Measurements from ENCODE around the gene MT1G.

MT1G gene

DNA sequence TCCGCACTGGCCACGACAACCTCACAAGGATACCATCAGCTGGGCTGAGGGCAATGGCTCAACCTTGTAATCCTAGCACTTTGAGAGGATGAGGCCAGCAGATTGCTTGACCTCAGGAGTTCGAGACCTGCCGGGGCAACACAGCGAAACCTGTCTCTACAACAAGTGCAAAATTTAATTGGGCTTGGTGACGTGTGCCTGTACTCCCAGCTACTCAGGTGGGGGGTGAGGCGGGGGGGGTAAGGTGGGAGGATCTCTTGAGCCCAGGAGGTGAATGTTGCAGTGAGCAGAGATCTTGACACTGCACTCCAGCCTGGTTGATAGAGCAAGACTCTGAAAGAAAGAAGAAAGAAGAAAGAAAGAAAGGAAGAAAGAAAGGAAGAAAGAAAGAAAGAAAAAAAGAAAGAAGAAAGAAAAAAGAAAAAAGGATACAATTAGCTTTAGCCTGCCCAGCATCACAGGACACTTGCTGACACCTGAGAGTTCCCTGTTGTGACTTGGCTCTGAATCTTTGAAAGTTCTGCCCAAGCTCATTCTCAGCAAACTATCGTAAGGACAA lies 47.4 kb downstream of the MT1G start:
- Mint-ChIP-seq H3K4me1 (peaks cover 36% of the 10 kb centered on the region), H3K27me3 (ENCODE audit: low read depth, poor library complexity) (peaks cover 100% of the 10 kb centered on the region), H3K27ac (no peak overlapping the region), H3K36me3 (ENCODE audit: low read depth) (no peaks in the 10 kb centered on the region), H3K9me3 (peaks cover 18% of the 10 kb centered on the region), H3K4me3 (peak overlapping the region; percentile 14)
- DNase-seq = no peak
- TF ChIP-seq, protein P1, sequence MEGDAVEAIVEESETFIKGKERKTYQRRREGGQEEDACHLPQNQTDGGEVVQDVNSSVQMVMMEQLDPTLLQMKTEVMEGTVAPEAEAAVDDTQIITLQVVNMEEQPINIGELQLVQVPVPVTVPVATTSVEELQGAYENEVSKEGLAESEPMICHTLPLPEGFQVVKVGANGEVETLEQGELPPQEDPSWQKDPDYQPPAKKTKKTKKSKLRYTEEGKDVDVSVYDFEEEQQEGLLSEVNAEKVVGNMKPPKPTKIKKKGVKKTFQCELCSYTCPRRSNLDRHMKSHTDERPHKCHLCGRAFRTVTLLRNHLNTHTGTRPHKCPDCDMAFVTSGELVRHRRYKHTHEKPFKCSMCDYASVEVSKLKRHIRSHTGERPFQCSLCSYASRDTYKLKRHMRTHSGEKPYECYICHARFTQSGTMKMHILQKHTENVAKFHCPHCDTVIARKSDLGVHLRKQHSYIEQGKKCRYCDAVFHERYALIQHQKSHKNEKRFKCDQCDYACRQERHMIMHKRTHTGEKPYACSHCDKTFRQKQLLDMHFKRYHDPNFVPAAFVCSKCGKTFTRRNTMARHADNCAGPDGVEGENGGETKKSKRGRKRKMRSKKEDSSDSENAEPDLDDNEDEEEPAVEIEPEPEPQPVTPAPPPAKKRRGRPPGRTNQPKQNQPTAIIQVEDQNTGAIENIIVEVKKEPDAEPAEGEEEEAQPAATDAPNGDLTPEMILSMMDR (IDR thresholded peaks at IDR 0.05) = no peak

DNA sequence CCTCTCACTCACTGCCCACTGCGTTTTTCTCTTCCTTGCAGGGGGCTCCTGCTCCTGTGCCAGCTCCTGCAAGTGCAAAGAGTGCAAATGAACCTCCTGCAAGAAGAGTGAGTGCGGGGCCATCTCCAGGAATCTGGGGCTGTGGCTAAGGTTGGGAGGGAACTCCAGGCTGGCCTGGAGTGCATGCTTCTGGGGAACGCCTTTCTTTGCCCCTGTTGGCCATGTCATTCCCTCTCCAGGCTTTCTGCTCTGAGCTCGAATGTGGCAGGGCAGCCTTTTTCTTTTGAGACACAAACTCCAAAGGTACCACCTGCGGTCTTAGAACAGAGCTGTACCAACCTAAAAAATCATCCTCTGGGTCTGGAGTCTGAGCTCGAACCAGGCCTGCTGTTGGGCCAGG lies 49.7 kb downstream of the MT1G start:
- H3K4me1 Mint-ChIP-seq = peaks cover 31% of the 10 kb centered on the region
- no peak for DNase-seq
- no peak overlapping the region for H3K4me3 Mint-ChIP-seq
- TF ChIP-seq, protein P1 (IDR thresholded peaks at IDR 0.05) = no peak
- H3K9me3 Mint-ChIP-seq = peaks cover 6% of the 10 kb centered on the region
- H3K27ac Mint-ChIP-seq = no peak overlapping the region
- H3K27me3 Mint-ChIP-seq (ENCODE audit: low read depth, poor library complexity) = peaks cover 100% of the 10 kb centered on the region
- H3K36me3 Mint-ChIP-seq (ENCODE audit: low read depth) = no peaks in the 10 kb centered on the region

DNA sequence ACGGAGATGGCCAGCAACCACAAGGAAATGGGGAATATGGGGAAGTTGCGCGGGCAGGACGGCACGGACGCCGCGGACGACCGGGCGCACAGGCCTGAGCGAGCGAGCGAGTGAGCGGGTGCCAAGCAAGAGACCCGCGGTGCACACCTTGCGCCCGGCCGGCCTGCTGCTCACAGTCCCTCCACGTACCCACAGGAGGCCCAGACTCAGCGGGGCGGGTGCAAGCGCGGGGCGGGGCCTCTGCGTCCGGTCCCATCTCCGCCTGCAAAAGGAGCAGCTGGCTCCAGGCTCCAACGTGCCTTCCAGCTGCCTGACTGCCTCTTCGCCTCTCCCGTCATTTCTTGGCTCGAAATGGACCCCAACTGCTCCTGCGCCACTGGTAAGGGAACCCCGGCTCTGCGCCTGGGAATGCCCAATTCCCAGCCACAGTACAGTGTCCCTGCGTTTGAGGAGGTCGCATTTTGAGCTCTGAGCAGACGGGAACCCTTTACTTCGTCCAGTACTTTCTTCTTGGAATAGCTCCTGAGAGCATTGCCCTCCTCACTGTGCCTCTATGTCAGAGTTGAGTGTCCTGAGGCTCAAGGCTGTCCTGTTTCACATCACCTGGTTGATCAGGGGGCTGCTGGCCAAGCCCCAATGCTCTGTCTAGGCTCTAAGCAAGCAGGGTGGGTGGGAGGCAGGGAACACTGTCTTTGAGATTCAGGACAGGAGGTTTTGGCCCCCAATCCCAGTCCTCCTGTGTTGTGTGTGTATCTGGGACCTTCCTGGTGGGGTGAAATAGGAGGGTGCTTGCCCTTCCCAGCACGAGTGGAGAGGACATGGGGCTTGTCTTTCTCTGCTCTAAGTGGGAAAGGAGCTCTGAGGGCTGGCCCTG lies 50.4 kb downstream of the MT1G start:
- Mint-ChIP-seq H3K27me3 (ENCODE audit: low read depth, poor library complexity) (peaks cover 100% of the 10 kb centered on the region), H3K4me1 (peaks cover 31% of the 10 kb centered on the region), H3K27ac (no peak overlapping the region), H3K36me3 (ENCODE audit: low read depth) (no peaks in the 10 kb centered on the region), H3K4me3 (peak overlapping the region; percentile 80), H3K9me3 (no peaks in the 10 kb centered on the region)
- TF ChIP-seq, protein P1 (IDR thresholded peaks at IDR 0.05) = no peak
- peak; percentile 67 for DNase-seq

Data from nephron progenitor cell (in vitro differentiated cells).